Fibroblast of skin of scalp (primary cell): ENCODE data around the gene CCDC33.

Source experiments
- DNase-seq: peaks from one replicate; pipeline ENCODE4 v3.0.0-alpha.2; 2013

Gene CCDC33

GRCh38 chr15:74208901-74209559, 27.1 kb upstream of the CCDC33 start:
- peak; percentile 70 for DNase-seq

- DNase-seq: no peak
Observed at GRCh38 chr15:74209560-74209958, 26.6 kb upstream of the CCDC33 start.

GRCh38 chr15:74209997-74210671, 26.0 kb upstream of the CCDC33 start:
- peak; percentile 86 for DNase-seq

- no peak for DNase-seq
Observed at GRCh38 chr15:74210729-74211128, 25.4 kb upstream of the CCDC33 start.

GRCh38 chr15:74211656-74212055, 24.5 kb upstream of the CCDC33 start:
- no peak for DNase-seq

- no peak for DNase-seq
Observed at GRCh38 chr15:74212494-74212893, 23.6 kb upstream of the CCDC33 start.

GRCh38 chr15:74213858-74214284, 22.3 kb upstream of the CCDC33 start:
- DNase-seq: no peak

- DNase-seq: no peak
Observed at GRCh38 chr15:74214324-74215021, 21.7 kb upstream of the CCDC33 start.

GRCh38 chr15:74215958-74216357, 20.2 kb upstream of the CCDC33 start:
- DNase-seq: no peak

GRCh38 chr15:74216949-74217348, 19.2 kb upstream of the CCDC33 start:
- DNase-seq: no peak

GRCh38 chr15:74217907-74218885, 17.9 kb upstream of the CCDC33 start:
- no peak for DNase-seq

- no peak for DNase-seq
Observed at GRCh38 chr15:74220475-74221248, 15.5 kb upstream of the CCDC33 start.

- DNase-seq: no peak
Observed at GRCh38 chr15:74221399-74222239, 14.5 kb upstream of the CCDC33 start.

- no peak for DNase-seq
Observed at GRCh38 chr15:74222240-74223119, 13.6 kb upstream of the CCDC33 start.

- DNase-seq: no peak
Observed at GRCh38 chr15:74225928-74226327, 10.2 kb upstream of the CCDC33 start.

GRCh38 chr15:74226761-74227540, 9.2 kb upstream of the CCDC33 start:
- no peak for DNase-seq

GRCh38 chr15:74227968-74228722, 8.0 kb upstream of the CCDC33 start:
- no peak for DNase-seq

- no peak for DNase-seq
Observed at GRCh38 chr15:74228723-74229081, 7.4 kb upstream of the CCDC33 start.
